GM23338 (cell line): Measurements from ENCODE around the gene HNF1A.

Experiments used
- CREB1 ChIP-seq: fragments of 250-450 bp; sonication (Bioruptor Pico); IDR thresholded peaks from 2 replicates; pipeline ENCODE4 v1.5.0; 2020; ENCODE audit warnings: low read depth, mild to moderate bottlenecking, moderate library complexity
- ETS1 ChIP-seq: IDR thresholded peaks from 2 replicates; pipeline ENCODE4 v1.6.1; 2016; ENCODE audit warnings: antibody characterized with exemption
- EZH2 ChIP-seq: fragments of 200-600 bp; sonication (generic); IDR thresholded peaks from one replicate; pipeline ENCODE4 v1.8.0; 2017; ENCODE audit warnings: antibody characterized with exemption, mild to moderate bottlenecking, low read depth; ENCODE audit not compliant: unreplicated experiment
- EZH2phosphoT487 ChIP-seq: fragments of 200-600 bp; sonication (generic); IDR thresholded peaks from one replicate; pipeline ENCODE4 v1.8.1; 2018; ENCODE audit warnings: antibody characterized with exemption; ENCODE audit not compliant: unreplicated experiment
- JUNB ChIP-seq: IDR thresholded peaks from one replicate; pipeline ENCODE4 v1.6.1; 2016; ENCODE audit warnings: antibody characterized with exemption; ENCODE audit not compliant: unreplicated experiment
- POLR2AphosphoS5 ChIP-seq: IDR thresholded peaks from 2 replicates; pipeline ENCODE4 v1.6.1; 2016; ENCODE audit warnings: antibody characterized with exemption, low read depth
- STAT1 ChIP-seq: IDR thresholded peaks from one replicate; pipeline ENCODE4 v1.6.1; 2016; ENCODE audit warnings: antibody characterized with exemption; ENCODE audit not compliant: unreplicated experiment
- ZNF114 ChIP-seq: fragments of 250-450 bp; sonication (Bioruptor Pico); IDR thresholded peaks from 2 replicates; pipeline ENCODE4 v1.5.0; 2020; ENCODE audit warnings: mild to moderate bottlenecking, moderate library complexity
- ZNF331 ChIP-seq: fragments of 250-450 bp; sonication (Bioruptor Pico); IDR thresholded peaks from 2 replicates; pipeline ENCODE4 v1.5.0; 2020; ENCODE audit warnings: low read depth, mild to moderate bottlenecking, moderate library complexity
- TF ChIP-seq, protein P1 (sequence below), 2 experiments: fragments of 200-600 bp in 1 of 2; sonication (generic) in 1 of 2; conservative IDR thresholded peaks; 2 replicates each; pipeline versions ENCODE4 v1.5.1 to v1.6.1; 2016 to 2017; ENCODE audit warnings: antibody characterized with exemption in 2 of 2, low read depth in 2 of 2, mild to moderate bottlenecking in 2 of 2, moderate library complexity in 1 of 2
- TF ChIP-seq, protein P2 (sequence below): IDR thresholded peaks from one replicate; pipeline ENCODE4 v1.6.1; 2018; ENCODE audit warnings: antibody characterized with exemption; ENCODE audit not compliant: unreplicated experiment

DNA sequence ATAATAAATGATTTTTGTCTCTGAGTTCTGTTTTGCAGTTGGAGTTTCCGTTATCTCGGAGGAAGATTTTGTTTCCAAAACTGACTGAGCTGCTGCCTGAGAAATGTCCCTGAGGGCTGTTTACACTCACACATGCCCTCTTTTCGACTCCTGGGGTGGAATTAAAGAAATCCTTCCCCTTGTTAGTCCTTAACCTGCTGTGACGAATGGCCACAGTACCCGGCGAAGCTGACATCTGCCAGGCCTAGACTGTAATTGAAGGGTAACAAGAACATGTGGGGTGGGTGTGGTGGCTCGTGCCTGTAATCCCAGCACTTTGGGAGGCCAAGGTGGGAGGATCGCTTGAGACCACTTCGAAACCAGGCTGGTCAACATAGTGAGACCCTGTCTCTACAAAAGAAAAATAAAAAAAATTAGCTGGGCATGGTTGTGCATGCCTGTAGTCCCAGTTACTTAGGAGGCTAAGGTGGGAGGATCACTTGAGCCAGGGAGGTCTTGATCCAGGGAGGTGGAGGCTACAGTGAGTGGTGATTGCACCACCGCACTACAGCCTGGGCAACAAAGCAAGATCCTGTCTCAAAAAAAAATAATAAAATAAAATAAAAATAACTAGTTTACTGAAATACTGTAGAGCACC is 52.4 kb downstream of the HNF1A start:
- TF ChIP-seq, protein P1, sequence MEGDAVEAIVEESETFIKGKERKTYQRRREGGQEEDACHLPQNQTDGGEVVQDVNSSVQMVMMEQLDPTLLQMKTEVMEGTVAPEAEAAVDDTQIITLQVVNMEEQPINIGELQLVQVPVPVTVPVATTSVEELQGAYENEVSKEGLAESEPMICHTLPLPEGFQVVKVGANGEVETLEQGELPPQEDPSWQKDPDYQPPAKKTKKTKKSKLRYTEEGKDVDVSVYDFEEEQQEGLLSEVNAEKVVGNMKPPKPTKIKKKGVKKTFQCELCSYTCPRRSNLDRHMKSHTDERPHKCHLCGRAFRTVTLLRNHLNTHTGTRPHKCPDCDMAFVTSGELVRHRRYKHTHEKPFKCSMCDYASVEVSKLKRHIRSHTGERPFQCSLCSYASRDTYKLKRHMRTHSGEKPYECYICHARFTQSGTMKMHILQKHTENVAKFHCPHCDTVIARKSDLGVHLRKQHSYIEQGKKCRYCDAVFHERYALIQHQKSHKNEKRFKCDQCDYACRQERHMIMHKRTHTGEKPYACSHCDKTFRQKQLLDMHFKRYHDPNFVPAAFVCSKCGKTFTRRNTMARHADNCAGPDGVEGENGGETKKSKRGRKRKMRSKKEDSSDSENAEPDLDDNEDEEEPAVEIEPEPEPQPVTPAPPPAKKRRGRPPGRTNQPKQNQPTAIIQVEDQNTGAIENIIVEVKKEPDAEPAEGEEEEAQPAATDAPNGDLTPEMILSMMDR (conservative IDR thresholded peaks at IDR 0.05; ENCODE audit: low read depth in 2 of 2), result no peak
- no peak for TF ChIP-seq ZNF331 (CRISPR knock-in tag)
- TF ChIP-seq, protein P2, sequence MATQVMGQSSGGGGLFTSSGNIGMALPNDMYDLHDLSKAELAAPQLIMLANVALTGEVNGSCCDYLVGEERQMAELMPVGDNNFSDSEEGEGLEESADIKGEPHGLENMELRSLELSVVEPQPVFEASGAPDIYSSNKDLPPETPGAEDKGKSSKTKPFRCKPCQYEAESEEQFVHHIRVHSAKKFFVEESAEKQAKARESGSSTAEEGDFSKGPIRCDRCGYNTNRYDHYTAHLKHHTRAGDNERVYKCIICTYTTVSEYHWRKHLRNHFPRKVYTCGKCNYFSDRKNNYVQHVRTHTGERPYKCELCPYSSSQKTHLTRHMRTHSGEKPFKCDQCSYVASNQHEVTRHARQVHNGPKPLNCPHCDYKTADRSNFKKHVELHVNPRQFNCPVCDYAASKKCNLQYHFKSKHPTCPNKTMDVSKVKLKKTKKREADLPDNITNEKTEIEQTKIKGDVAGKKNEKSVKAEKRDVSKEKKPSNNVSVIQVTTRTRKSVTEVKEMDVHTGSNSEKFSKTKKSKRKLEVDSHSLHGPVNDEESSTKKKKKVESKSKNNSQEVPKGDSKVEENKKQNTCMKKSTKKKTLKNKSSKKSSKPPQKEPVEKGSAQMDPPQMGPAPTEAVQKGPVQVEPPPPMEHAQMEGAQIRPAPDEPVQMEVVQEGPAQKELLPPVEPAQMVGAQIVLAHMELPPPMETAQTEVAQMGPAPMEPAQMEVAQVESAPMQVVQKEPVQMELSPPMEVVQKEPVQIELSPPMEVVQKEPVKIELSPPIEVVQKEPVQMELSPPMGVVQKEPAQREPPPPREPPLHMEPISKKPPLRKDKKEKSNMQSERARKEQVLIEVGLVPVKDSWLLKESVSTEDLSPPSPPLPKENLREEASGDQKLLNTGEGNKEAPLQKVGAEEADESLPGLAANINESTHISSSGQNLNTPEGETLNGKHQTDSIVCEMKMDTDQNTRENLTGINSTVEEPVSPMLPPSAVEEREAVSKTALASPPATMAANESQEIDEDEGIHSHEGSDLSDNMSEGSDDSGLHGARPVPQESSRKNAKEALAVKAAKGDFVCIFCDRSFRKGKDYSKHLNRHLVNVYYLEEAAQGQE, result no peak
- TF ChIP-seq CREB1 (CRISPR knock-in tag), result no peak
- TF ChIP-seq POLR2AphosphoS5, result no peak
- no peak for TF ChIP-seq EZH2
- TF ChIP-seq EZH2phosphoT487, result no peak
- no peak for TF ChIP-seq ETS1
- no peak for TF ChIP-seq JUNB
- no peak for TF ChIP-seq STAT1
- no peak for TF ChIP-seq ZNF114 (CRISPR knock-in tag)
